ENCODE measurements around the gene FBXL14.

FBXL14 gene

DNA sequence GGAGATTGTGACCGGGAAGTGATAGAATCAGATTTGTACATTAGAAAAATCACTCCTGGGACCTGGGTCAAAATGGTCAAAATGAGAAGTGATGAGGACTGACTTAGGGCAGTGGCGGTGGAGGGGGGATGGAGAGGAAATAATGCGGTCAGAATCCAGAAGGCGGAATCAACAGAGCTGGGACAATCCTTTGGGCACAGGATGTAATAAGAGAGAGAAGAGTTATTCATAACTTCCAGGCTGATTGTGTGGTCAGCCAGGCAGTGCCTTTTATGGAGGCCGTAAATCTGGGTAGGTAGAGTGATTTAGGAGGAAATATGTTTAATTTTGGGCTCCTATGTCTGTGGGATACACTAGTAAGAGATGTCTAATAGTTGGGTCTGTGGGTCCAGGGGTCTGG lies 21.6 kb downstream of the FBXL14 start:
- no peak for DNase-seq (ENCODE audit: low read depth)
- no peak overlapping the region for H3K4me3 ChIP-seq (ENCODE audit: low read depth, low read length)
- TF ChIP-seq, protein P1, sequence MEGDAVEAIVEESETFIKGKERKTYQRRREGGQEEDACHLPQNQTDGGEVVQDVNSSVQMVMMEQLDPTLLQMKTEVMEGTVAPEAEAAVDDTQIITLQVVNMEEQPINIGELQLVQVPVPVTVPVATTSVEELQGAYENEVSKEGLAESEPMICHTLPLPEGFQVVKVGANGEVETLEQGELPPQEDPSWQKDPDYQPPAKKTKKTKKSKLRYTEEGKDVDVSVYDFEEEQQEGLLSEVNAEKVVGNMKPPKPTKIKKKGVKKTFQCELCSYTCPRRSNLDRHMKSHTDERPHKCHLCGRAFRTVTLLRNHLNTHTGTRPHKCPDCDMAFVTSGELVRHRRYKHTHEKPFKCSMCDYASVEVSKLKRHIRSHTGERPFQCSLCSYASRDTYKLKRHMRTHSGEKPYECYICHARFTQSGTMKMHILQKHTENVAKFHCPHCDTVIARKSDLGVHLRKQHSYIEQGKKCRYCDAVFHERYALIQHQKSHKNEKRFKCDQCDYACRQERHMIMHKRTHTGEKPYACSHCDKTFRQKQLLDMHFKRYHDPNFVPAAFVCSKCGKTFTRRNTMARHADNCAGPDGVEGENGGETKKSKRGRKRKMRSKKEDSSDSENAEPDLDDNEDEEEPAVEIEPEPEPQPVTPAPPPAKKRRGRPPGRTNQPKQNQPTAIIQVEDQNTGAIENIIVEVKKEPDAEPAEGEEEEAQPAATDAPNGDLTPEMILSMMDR (IDR thresholded peaks at IDR 0.05; ENCODE audit: control insufficient read depth, extremely low read depth, insufficient read depth), result no peak

DNA sequence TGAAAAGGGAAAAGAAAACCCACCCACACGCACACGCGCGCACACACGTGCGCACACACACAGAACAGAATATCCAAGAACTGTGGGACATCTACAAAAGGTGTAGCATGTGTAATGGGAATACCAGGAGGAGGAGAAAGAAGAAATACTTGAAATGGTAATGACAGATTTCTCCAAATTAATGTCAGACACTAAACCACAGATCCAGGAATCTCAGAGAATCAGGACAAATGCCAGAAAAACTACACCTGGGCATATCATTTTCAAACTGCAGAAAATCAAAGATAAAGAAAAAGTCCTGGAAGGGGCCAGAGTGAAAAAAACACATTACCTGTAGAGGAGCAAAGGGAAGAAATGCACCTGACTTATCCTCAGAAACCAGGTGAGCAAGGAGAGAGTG lies 26.5 kb downstream of the FBXL14 start:
- TF ChIP-seq, protein P1 (IDR thresholded peaks at IDR 0.05; ENCODE audit: control insufficient read depth, extremely low read depth, insufficient read depth), result no peak
- no peak for DNase-seq (ENCODE audit: low read depth)
- no peak overlapping the region for H3K4me3 ChIP-seq (ENCODE audit: low read depth, low read length)

DNA sequence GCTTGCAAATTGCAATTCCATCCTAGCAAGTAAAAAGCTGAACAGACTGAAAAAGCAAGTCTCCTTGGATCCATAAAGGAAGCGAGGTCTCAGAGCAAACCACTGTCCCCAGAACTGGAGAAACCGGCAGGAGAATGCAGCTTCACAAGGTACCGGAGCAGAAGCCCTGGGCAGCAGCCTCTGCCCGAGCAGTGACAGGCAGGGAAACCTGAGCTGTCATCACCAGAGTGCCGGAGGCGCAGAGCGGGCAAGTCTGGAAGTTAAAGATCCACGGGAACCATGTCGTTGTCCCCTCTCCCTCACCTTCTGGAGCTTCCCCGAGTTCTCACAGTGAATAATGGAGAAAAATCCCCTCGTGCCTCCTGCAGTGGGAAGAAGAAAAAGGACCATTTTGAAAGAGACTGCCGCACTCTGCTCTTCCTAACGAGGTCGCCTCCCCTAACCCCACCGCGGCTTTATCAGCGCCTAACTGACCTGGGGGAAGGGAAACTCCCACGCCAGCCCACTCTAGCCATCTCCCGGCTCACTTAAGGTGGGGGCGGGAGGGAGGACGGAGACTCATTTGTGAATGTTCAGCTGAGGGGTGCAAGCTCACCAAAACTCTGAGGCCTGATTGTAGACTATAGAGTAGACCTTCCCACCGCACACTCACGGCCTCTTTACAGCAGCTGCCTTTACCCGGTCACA lies 27.8 kb downstream of the FBXL14 start:
- no peak for DNase-seq (ENCODE audit: low read depth)
- TF ChIP-seq, protein P1 (IDR thresholded peaks at IDR 0.05; ENCODE audit: control insufficient read depth, extremely low read depth, insufficient read depth), result no peak
- H3K4me3 ChIP-seq (ENCODE audit: low read depth, low read length), result no peak overlapping the region

DNA sequence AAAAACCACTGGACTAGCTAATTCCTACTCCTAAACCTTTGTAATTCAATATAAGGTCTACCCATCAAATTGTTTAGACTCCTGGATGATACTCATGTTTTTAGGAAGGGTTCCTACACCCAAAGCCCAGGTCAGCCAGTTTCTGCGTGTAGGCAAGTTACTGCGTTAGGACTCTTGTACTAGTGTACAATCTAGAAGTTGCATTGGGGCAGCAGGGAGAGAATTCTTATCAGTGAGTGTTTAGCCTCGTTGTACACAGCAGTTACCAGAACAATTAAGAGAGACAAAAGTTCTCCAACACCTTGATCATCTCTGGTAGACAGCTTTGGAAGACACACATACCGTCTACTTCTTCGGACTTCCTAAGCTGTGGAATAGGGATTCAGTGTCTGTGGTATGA lies 29.2 kb downstream of the FBXL14 start:
- TF ChIP-seq, protein P1 (IDR thresholded peaks at IDR 0.05; ENCODE audit: control insufficient read depth, extremely low read depth, insufficient read depth), result no peak
- DNase-seq (ENCODE audit: low read depth), result no peak
- no peak overlapping the region for H3K4me3 ChIP-seq (ENCODE audit: low read depth, low read length)

DNA sequence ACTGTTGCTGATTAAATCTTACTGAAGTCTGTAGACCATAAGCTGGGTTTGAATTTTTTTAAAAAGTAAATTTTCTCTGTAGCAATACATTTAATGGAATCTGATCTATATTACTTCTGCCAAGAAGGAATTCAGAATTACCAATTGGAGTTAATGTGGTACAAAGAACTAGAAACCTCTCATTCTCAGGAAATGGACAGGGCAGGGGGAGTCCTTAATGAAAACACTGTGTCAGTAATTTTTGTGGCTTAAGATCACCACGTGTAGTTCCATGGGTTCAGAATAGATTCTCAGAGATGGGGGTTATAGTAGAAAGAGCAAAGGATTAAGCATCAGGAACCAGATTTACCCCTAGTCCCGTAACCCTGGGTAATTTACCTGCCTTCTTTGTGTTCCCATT lies 30.3 kb downstream of the FBXL14 start:
- TF ChIP-seq, protein P1 (IDR thresholded peaks at IDR 0.05; ENCODE audit: control insufficient read depth, extremely low read depth, insufficient read depth), result no peak
- DNase-seq (ENCODE audit: low read depth), result no peak
- H3K4me3 ChIP-seq (ENCODE audit: low read depth, low read length), result no peak overlapping the region

DNA sequence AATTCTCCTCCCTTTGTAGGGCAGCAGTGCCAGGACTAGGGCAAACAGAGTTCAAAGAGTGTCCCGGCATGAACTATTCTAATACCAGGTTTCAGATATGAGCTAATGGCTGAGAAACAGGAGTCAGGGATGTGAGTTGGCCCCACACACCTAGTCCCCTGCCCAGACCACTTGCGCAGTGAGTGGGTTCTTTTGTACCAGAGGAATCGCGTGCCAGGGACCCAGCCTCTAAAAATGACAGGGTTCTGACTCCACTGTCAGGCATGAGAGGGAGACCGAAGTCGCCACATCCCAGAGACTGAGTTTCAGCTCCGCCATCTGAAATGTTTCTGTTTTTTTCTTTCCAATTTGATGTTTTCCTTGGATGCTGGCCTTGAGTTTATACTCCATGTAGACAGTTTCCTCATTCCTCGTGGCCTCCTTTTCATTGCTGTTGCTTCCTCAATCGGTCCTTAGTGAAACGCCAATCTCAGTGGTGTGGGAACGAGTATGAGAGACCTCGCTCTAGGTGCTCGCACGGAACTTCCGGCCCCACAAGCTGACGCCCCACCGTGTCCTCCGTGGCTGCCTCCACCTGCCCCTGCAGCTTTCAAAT lies 31.5 kb downstream of the FBXL14 start:
- TF ChIP-seq, protein P1 (IDR thresholded peaks at IDR 0.05; ENCODE audit: control insufficient read depth, extremely low read depth, insufficient read depth), result no peak
- DNase-seq (ENCODE audit: low read depth), result no peak
- no peak overlapping the region for H3K4me3 ChIP-seq (ENCODE audit: low read depth, low read length)

DNA sequence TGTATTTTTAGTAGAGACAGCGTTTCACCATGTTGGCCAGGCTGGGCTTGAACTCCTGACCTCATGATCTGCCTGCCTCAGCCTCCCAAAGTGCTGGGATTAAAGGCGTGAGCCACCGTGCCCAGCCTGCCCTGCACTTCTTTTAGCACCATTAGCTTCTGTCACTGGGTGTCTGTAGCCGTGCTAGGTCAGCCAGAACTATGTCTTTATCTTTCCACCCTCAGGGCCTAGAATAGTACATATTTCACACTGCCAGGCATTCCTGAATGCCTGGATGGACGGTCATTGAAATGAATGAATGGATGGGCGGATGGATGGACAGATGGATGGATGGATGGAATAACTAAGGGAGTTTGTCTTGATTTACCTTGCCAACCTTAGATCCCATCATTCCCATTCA lies 33.7 kb downstream of the FBXL14 start:
- TF ChIP-seq, protein P1 (IDR thresholded peaks at IDR 0.05; ENCODE audit: control insufficient read depth, extremely low read depth, insufficient read depth), result no peak
- DNase-seq (ENCODE audit: low read depth), result no peak
- H3K4me3 ChIP-seq (ENCODE audit: low read depth, low read length), result no peak overlapping the region
